ENCODE measurements around the gene MYO9A.
"Not testable (repeated sequence)": the region's sequence is repeated elsewhere in the genome, so short reads cannot be mapped to it uniquely, and the experiment has no call there.

Gene MYO9A

DNA sequence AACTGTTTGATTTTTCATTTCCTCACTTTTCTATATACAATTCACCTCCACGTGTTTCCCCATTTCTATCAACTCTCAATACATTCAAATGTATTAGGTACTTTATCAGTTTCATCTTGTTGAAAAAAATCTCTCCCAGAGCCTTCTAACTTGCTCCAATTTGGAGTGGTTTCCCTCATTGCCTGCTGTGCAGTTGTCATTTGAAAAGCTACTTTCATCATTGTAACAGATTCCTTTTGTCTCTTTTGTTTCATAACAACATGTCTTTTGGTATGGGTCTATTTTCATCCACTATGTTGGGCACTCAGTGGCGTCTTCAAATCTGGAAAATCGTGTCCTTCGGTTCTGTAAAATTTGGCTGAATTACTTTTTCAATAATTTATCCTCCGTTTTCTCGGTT lies 232.6 kb downstream of the MYO9A start:
- in situ Hi-C loops (cut with HindIII; ENCODE audit: low sequenced_read_pairs), result no loop called here
- TF ChIP-seq, protein P1, sequence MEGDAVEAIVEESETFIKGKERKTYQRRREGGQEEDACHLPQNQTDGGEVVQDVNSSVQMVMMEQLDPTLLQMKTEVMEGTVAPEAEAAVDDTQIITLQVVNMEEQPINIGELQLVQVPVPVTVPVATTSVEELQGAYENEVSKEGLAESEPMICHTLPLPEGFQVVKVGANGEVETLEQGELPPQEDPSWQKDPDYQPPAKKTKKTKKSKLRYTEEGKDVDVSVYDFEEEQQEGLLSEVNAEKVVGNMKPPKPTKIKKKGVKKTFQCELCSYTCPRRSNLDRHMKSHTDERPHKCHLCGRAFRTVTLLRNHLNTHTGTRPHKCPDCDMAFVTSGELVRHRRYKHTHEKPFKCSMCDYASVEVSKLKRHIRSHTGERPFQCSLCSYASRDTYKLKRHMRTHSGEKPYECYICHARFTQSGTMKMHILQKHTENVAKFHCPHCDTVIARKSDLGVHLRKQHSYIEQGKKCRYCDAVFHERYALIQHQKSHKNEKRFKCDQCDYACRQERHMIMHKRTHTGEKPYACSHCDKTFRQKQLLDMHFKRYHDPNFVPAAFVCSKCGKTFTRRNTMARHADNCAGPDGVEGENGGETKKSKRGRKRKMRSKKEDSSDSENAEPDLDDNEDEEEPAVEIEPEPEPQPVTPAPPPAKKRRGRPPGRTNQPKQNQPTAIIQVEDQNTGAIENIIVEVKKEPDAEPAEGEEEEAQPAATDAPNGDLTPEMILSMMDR (IDR thresholded peaks at IDR 0.05; ENCODE audit: low read depth, low read length, missing control alignments), result no peak
- no peak for DNase-seq (ENCODE audit: low read depth)
- no peak overlapping the region for H3K4me3 ChIP-seq (ENCODE audit: low read depth, low read length)

DNA sequence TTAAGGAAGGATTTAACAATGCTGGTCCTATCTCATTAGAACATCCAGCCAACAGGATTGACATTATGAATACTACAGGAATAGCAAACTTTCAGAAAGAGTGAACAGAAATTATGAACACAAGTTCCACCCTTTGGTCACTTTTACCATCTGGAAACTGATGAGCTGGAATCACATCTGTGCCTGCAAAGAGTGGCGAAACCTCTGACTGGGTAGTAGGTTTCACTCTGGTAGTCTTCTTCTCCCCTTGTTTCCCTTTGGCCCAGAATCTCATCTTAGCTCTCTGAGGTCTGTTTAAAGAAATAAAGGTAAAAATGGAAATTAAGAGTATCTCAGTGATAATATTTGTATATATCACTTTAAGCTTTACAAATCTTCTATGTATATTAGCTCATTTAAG lies 234.5 kb downstream of the MYO9A start:
- TF ChIP-seq, protein P1 (IDR thresholded peaks at IDR 0.05; ENCODE audit: low read depth, low read length, missing control alignments), result no peak
- no peak overlapping the region for H3K4me3 ChIP-seq (ENCODE audit: low read depth, low read length)
- in situ Hi-C loops (cut with HindIII; ENCODE audit: low sequenced_read_pairs), result no loop called here
- DNase-seq (ENCODE audit: low read depth), result no peak

- in situ Hi-C loops (cut with HindIII; ENCODE audit: low sequenced_read_pairs), result no loop called here
- no peak overlapping the region for H3K4me3 ChIP-seq (ENCODE audit: low read depth, low read length)
Measured at GRCh38 chr15:71880276-71880675, 237.7 kb downstream of the MYO9A start.

GRCh38 chr15:71874245-71874644 lies 243.7 kb downstream of the MYO9A start:
- no peak for DNase-seq (ENCODE audit: low read depth)
- in situ Hi-C loops (cut with HindIII; ENCODE audit: low sequenced_read_pairs), result no loop called here
- no peak overlapping the region for H3K4me3 ChIP-seq (ENCODE audit: low read depth, low read length)
- TF ChIP-seq, protein P1 (IDR thresholded peaks at IDR 0.05; ENCODE audit: low read depth, low read length, missing control alignments), result no peak

More at GRCh38 chr15:71880276-71880675, 237.7 kb downstream of the MYO9A start:
- no peak for DNase-seq (ENCODE audit: low read depth)
- TF ChIP-seq, protein P1 (IDR thresholded peaks at IDR 0.05; ENCODE audit: low read depth, low read length, missing control alignments), result no peak

DNA sequence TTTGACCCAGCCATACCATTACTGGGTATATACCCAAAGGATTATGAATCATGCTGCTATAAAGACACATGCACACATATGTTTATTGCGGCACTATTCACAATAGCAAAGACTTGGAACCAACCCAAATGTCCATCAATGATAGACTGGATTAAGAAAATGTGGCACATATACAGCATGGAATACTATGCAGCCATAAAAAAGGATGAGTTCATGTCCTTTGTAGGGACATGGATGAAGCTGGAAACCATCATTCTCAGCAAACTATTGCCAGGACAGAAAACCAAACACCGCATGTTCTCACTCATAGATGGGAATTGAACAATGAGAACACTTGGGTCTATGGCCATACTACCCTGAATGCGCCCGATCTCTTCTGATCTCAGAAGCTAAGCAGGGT lies 259.7 kb downstream of the MYO9A start:
- H3K4me3 ChIP-seq (ENCODE audit: low read depth, low read length); in situ Hi-C loops (cut with HindIII; ENCODE audit: low sequenced_read_pairs); DNase-seq (ENCODE audit: low read depth): not testable (repeated sequence)

- DNase-seq (ENCODE audit: low read depth), result no peak
- TF ChIP-seq, protein P1 (IDR thresholded peaks at IDR 0.05; ENCODE audit: low read depth, low read length, missing control alignments), result no peak
- in situ Hi-C loops (cut with HindIII; ENCODE audit: low sequenced_read_pairs), result no loop called here
- no peak overlapping the region for H3K4me3 ChIP-seq (ENCODE audit: low read depth, low read length)
Measured at GRCh38 chr15:71853543-71853942, 264.4 kb downstream of the MYO9A start.

DNA sequence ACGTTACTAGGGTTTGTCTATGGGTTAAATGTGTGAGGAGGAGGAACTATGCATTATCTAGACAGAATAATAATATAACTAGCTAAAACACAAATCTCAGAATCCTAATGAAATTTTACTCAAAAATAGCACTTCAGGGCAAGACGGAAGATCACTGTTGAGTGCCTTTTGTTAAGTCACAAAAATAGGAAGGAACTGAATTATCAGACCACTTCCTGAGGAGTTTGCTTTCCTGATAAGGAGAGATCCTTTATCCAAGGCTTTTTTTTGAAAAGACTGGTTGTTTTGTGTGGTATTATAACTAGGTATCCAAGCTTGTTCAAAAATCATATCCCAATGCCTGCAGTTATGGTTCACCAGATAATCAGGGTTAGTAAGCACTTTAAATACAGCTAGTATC lies 273.0 kb downstream of the MYO9A start:
- no peak for DNase-seq (ENCODE audit: low read depth)
- TF ChIP-seq, protein P1 (IDR thresholded peaks at IDR 0.05; ENCODE audit: low read depth, low read length, missing control alignments), result no peak
- no peak overlapping the region for H3K4me3 ChIP-seq (ENCODE audit: low read depth, low read length)
- in situ Hi-C loops (cut with HindIII; ENCODE audit: low sequenced_read_pairs), result loop anchor here (5.0 kb wide), 1 partner anchor 77 kb away; no protein-coding TSS in a partner anchor

Data from astrocyte of the cerebellum (primary cell).